Astrocyte of the hippocampus (primary cell): Measurements from ENCODE around the gene BMPR2.
"Not testable (repeated sequence)": the region's sequence is repeated elsewhere in the genome, so short reads cannot be mapped to it uniquely, and the experiment has no call there.

Experiments used
- DNase-seq: peaks from one replicate; pipeline ENCODE4 v3.0.0; 2011; ENCODE audit warnings: low read depth, low spot score

BMPR2 gene

DNA sequence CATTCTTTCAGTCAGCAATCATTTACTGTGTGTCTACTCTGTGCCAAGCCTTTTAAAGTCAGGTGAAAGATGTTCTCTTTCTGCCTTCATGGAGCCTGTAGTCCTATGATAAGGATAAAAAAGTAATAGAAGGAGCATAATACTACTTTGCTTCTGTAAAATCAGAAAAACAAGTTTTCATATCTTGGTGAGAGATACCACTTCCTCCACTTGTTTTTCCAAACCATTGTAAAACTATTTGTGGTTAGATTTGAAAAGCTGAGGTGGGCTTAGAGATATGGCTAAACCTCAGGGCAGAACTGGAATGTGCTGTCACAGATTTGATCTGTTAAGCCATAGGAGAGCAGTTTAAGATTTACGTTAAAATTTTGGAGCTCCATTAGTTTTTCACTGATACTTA is 153.9 kb downstream of the BMPR2 start:
- DNase-seq, result peak; percentile 34

- not testable (repeated sequence) for DNase-seq
Observed at GRCh38 chr2:202535290-202535689, 159.2 kb downstream of the BMPR2 start.

DNA sequence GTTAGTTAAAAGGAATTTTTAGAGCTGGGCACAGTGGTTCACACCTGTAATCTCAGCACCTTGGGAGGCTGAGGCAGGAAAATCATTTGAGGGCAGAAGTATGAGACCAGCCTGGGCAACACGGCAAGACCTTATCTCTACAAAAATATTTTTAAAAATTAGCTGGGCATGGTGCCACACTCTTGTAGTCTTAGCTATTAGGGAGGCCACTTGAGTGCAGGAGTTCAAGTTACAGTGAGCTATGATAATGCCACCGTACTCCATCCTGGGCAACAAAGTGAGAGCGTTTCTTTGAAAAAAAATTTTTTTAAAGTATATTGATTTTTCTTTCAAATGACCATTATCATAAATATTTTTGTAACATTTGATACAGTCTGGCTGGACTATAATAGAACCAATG is 165.0 kb downstream of the BMPR2 start:
- peak; percentile 10 for DNase-seq

DNA sequence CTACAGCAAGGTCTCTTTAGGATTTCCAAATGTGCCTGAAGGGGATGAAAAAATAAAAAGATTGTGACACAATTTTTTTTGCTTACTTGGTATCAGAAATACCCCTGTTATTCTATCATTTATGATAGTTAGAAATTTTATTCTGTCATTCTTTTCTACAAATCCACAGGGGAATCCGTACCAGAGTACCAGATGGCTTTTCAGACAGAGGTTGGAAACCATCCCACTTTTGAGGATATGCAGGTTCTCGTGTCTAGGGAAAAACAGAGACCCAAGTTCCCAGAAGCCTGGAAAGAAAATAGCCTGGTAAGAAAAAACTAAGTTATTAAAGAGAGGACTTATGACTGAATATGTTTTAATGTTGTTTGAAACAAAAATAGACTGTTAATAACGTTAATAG is 166.0 kb downstream of the BMPR2 start:
- no peak for DNase-seq

DNA sequence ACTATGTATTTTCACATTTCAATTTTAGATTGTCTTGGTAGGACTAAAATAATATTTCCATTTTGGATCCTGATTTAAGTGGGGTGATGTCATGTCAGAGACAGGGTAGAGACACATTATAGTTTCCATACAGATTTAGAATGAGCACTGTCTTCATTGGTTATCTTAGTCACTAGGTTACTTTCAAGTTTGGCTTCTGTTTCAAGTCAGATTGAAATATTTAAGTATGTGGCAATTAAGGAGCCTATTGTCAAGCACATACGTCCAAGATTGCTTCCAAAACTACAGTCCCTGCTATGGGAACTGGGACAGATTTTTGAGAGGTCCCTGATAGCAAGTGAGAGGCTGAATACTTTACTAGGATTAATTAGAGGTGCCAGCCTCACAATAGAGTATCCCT is 169.4 kb downstream of the BMPR2 start:
- no peak for DNase-seq

DNA sequence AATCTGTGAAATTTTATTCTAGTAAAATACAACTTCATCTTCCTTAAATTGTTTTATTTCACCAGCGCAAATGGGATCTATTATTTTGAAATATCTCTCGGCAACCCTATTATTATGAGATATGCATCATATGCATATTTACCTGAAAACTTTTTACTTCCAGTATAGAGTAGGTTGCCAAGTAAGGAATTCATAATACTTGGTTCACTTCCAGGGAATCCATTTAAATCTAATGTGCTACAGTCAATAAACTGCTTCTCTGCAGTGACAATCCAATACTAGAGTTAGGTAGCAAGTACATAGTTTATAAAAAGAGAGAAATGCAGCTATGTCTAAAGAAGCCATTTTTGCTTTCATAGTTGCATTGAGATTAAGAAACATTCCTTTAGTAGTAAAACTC is 169.8 kb downstream of the BMPR2 start:
- no peak for DNase-seq

DNA sequence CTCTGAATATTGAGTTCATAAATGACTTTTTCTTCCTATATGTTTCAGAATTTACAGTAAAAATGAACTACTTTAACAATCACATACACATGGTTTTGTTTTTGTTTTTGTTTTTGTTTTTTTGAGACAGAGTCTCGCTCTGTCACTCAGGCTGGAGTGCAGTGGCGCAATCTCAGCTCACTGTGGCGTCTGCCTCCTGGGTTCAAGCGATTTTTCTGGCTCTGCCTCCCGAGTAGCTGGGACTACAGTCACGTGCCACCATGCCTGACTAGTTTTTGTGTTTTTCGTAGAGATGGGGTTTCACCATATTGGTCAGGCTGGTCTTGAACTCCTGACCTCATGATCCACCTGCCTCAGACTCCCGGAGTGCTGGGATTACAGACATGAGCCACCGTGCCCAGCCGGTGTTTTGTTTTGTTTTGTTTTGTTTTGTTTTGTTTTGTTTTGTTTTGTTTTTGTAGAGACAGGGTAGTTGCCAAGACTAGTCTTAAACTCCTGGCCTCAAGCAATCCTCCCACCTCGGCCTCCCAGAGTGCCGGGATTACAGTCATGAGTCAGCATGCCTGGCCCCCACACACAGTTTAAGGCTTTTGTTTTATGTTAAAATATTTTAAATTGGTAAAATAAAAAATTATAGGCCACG is 170.5 kb downstream of the BMPR2 start:
- DNase-seq, result peak; percentile 5

GRCh38 chr2:202548240-202548639 is 172.1 kb downstream of the BMPR2 start:
- DNase-seq, result no peak

DNA sequence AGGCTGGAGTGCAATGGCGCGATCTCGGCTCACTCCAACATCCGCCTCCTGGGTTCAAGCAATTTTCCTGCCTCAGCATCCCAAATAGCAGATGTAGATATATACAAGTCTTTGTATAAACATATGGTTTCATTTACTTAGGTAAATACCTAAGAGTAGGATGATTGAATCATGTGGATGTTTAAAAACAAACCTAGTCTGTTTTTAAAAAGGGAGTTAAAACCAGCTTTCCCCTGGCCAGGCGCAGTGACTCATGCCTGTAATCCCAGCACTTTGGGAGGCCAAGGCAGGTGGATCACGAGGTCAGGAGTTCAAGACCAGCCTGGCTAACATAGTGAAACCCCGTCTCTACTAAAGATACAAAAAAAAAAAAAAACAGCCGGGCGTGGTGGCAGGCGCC is 174.9 kb downstream of the BMPR2 start:
- DNase-seq, result not testable (repeated sequence)

DNA sequence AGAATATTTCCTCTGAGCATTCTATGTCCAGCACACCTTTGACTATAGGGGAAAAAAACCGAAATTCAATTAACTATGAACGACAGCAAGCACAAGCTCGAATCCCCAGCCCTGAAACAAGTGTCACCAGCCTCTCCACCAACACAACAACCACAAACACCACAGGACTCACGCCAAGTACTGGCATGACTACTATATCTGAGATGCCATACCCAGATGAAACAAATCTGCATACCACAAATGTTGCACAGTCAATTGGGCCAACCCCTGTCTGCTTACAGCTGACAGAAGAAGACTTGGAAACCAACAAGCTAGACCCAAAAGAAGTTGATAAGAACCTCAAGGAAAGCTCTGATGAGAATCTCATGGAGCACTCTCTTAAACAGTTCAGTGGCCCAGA is 179.2 kb downstream of the BMPR2 start:
- DNase-seq, result peak; percentile 12

DNA sequence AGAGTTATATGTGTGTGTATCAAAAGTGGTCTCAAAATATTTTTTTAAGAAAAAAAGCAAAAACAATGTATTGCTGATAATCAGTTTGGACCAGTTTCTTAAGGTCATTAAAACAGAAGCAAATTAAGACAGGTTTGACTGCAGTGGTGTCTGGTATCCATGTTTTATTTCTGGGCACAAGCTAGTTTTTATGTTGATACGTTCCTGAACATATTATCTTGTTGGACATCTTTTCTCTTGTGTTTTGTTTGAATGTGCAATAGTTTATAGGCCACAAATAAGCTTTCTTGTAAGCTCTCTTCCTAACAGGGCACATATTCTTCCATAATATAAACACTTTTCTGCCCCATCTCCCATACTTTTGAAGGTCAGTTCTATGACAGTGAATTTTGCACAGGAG is 184.1 kb downstream of the BMPR2 start:
- no peak for DNase-seq

- DNase-seq, result no peak
Observed at GRCh38 chr2:202564226-202564625, 188.1 kb downstream of the BMPR2 start.

DNA sequence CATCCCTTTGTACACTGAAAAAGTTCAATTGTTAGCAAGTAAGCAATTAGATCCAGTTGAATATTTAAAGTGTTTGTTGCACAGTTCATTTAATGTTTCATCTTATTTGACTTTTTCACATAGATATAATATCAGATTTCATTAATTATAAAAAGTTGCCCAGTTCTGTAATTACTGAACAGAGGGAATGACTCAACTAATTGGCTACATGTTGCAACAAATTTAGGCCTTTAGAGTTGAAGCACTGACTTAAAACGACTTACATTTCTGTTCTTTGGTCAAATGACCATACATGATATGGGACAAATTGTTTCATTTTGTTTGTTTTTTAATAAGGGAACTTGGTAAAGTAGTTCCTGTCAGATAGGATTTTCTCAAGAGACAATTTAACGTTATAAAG is 190.2 kb downstream of the BMPR2 start:
- DNase-seq, result no peak

DNA sequence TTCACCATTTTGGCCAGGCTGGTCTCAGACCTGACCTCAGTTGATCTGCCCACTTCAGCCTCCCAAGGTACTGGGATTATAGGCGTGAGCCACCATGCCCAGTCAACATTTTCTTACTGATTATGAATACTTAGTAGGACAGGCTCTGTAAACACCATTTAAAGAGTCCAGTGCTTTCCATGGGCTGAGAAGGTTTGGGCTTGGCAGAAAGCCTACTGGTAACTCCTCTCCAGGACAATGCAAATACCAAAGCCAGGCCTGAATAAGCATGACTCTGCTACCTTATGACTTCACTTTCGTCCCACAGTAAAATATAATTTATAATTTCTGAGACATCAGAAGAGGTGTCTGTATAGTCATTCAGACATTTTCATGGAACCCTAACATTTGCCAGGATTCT is 198.4 kb downstream of the BMPR2 start:
- DNase-seq, result peak; percentile 7

DNA sequence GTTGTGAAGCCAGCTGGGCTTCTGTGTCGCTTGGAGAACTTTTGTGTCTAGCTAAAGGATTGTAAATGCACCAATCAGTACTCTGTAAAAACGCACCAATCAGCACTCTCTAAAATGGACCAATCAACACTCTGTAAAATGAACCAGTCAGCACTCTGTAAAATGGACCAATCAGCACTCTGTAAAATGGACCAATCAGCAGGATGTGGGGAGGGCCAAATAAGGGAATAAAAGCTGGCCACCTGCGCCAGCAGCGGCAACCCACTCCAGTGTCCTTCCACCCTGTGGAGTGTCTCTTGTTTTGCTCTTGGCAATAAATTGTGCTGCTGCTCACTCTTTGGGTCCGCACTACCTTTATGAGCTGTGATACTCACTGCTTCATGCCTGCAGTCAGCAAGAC is 199.1 kb downstream of the BMPR2 start:
- DNase-seq, result not testable (repeated sequence)

DNA sequence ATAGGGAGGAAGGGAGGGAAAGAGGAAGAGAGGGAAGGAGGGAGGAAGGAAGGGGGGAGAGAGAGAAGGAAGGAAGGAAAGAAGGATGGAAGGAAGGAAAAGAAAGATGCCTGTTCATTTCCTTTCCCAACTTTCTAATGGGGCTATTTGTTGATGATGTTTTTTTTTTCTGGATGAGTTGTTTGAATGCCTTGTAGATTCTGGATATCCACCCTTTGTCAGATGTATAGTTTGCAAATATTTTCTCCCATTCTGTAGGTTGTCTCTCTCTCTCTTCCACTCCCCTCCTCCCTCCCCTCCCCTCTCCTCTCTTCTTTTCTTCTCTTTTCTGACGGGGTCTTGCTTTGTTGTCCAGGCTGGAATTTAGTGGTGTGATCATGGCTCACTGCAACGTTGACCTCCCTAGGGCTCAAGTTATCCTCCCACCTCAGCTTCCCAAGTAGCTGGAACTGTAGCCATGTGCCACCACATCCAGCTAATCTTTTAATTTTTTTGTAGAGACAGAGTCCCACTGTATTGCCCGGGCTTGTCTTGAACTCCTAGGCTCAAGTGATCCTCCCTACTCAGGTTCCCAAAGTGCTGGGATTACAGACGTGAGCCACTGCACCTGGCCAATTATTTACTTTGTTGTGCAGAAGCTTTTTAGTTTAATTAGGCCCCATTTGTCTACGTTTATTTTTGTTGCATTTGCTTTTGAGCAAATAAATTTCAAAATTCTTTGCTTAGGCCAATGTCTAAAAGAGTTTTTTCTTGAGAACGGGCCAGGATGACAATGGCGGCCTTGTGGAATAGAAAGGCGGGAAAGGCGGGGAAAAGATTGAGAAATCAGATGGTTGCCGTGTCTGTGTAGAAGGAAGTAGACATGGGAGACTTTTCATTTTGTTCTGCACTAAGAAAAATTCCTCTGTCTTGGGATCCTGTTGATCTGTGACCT is 201.4 kb downstream of the BMPR2 start:
- no peak for DNase-seq

- not testable (repeated sequence) for DNase-seq
Observed at GRCh38 chr2:202582846-202583245, 206.7 kb downstream of the BMPR2 start.

- DNase-seq, result no peak
Observed at GRCh38 chr2:202583709-202584219, 207.6 kb downstream of the BMPR2 start.

DNA sequence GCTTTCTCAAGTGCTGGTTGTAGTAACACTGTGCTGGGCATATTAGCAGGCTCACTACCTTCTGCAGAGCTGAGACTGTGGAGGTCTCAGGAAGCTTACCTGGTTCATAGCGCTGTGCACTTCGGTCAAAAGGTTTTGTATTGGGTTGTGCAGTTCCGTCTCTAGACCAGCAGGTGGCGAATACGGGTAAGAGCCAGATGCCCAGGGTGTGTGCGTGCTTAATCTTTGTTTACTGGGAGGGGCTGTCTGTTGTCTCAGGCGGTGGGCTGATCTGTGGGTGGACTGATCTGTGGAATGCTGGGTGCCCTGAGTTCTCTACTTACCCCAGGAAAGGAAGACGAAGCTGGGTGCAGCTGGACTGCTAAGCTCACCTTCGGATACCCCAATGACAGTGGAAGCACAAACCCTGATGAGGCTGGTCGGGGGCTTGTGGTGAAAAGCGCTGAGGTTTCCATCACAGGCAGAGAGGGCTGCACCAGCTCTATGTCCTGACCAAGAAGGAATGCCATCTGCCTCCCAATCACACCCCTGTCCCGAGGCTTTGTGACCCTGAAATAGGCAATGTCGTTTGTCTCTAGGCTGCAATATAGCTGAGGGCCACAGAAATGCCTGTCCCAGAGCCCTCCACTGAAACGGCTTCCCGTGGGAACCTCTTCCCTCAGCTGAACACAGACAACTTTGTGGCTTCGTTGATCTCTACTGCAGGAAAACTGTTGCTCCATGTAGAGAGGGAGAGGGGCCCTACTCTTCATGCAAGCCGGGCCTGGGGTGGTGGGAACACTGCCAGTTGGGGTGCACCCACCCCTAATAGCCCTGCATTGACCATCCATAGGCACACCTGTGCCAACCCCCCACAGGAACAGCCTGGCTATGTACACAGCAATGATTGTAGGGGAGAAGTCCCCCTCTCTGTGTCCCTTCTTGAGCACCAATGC is 212.8 kb downstream of the BMPR2 start:
- peak; percentile 83 for DNase-seq

GRCh38 chr2:202589582-202589949 is 213.4 kb downstream of the BMPR2 start:
- no peak for DNase-seq

- DNase-seq, result peak; percentile 20
Observed at GRCh38 chr2:202592566-202592965, 216.4 kb downstream of the BMPR2 start.

GRCh38 chr2:202599105-202599504 is 223.0 kb downstream of the BMPR2 start:
- no peak for DNase-seq
